ENCODE measurements around the gene FOXP1.

Gene FOXP1

GRCh38 chr3:70994644-70995043, 588.9 kb downstream of the FOXP1 start:
- TF ChIP-seq, protein P1, sequence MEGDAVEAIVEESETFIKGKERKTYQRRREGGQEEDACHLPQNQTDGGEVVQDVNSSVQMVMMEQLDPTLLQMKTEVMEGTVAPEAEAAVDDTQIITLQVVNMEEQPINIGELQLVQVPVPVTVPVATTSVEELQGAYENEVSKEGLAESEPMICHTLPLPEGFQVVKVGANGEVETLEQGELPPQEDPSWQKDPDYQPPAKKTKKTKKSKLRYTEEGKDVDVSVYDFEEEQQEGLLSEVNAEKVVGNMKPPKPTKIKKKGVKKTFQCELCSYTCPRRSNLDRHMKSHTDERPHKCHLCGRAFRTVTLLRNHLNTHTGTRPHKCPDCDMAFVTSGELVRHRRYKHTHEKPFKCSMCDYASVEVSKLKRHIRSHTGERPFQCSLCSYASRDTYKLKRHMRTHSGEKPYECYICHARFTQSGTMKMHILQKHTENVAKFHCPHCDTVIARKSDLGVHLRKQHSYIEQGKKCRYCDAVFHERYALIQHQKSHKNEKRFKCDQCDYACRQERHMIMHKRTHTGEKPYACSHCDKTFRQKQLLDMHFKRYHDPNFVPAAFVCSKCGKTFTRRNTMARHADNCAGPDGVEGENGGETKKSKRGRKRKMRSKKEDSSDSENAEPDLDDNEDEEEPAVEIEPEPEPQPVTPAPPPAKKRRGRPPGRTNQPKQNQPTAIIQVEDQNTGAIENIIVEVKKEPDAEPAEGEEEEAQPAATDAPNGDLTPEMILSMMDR (IDR thresholded peaks at IDR 0.05; ENCODE audit: poor library complexity, severe bottlenecking), result no peak
- Histone ChIP-seq H3K9me3 (ENCODE audit: severe bottlenecking) (no peaks in the 10 kb centered on the region), H3K36me3 (ENCODE audit: low read depth) (peaks cover 26% of the 10 kb centered on the region), H3K27me3 (ENCODE audit: insufficient read depth, poor library complexity, severe bottlenecking) (no peaks in the 10 kb centered on the region), H3K27ac (ENCODE audit: poor library complexity, severe bottlenecking) (no peak overlapping the region), H3K4me1 (ENCODE audit: insufficient read depth, poor library complexity, severe bottlenecking) (peaks cover 18% of the 10 kb centered on the region), H3K4me3 (ENCODE audit: severe bottlenecking) (no peak overlapping the region)
- no peak for ATAC-seq (ENCODE audit: low read depth)
- DNase-seq (ENCODE audit: low spot score), result no peak

GRCh38 chr3:70992562-70993204, 590.8 kb downstream of the FOXP1 start:
- TF ChIP-seq, protein P1 (IDR thresholded peaks at IDR 0.05; ENCODE audit: poor library complexity, severe bottlenecking), result no peak
- no peak for ATAC-seq (ENCODE audit: low read depth)
- Histone ChIP-seq H3K27me3 (ENCODE audit: insufficient read depth, poor library complexity, severe bottlenecking) (no peaks in the 10 kb centered on the region), H3K4me1 (ENCODE audit: insufficient read depth, poor library complexity, severe bottlenecking) (peaks cover 20% of the 10 kb centered on the region), H3K4me3 (ENCODE audit: severe bottlenecking) (no peak overlapping the region), H3K36me3 (ENCODE audit: low read depth) (peaks cover 24% of the 10 kb centered on the region), H3K27ac (ENCODE audit: poor library complexity, severe bottlenecking) (no peak overlapping the region), H3K9me3 (ENCODE audit: severe bottlenecking) (no peaks in the 10 kb centered on the region)
- DNase-seq (ENCODE audit: low spot score), result no peak

DNA sequence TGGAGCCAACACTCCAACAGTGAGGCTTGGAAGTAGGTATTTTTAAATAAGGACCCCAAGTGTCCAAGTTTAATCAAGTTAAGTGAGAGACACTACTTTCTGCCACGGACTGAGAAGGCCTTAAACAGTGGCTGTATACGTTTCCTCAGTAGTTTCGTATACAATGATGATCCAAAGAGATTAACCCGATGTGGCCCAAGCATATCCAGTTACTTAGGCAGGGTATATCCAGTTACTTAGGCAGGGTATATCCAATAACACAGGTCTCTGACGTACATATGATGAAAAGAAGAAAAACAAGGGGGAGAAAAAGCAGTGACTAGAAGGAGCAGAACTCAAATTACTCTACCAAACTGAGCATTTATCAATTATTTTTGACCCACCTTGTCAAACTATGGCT, 591.4 kb downstream of the FOXP1 start:
- Histone ChIP-seq H3K27ac (ENCODE audit: poor library complexity, severe bottlenecking) (no peak overlapping the region), H3K36me3 (ENCODE audit: low read depth) (peaks cover 25% of the 10 kb centered on the region), H3K4me3 (ENCODE audit: severe bottlenecking) (no peak overlapping the region), H3K9me3 (ENCODE audit: severe bottlenecking) (no peaks in the 10 kb centered on the region), H3K27me3 (ENCODE audit: insufficient read depth, poor library complexity, severe bottlenecking) (no peaks in the 10 kb centered on the region), H3K4me1 (ENCODE audit: insufficient read depth, poor library complexity, severe bottlenecking) (peaks cover 20% of the 10 kb centered on the region)
- DNase-seq (ENCODE audit: low spot score) (no peak), ATAC-seq (ENCODE audit: low read depth) (no peak)
- TF ChIP-seq, protein P1 (IDR thresholded peaks at IDR 0.05; ENCODE audit: poor library complexity, severe bottlenecking), result no peak

DNA sequence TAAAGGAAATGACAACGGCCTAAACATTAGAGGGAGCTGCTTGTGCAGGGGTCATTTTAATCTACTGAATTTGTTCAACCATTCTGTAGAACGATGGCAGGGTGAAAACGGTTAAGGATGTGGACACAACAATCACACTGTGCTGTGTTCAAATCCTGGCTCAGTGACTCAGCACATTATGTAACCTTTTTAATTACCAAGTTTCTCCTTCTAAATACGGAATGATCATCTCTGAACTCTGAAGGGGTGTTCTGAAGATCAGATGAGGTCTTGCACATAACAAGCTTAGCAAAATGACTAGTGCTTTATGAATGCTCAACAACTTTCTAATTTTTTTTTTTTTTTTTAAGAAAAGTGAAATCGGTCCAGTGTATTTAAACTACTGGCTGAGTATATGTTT, 592.8 kb downstream of the FOXP1 start:
- no peak for ATAC-seq (ENCODE audit: low read depth)
- H3K9me3 ChIP-seq (ENCODE audit: severe bottlenecking), result no peaks in the 10 kb centered on the region
- no peaks in the 10 kb centered on the region for H3K27me3 ChIP-seq (ENCODE audit: insufficient read depth, poor library complexity, severe bottlenecking)
- TF ChIP-seq, protein P1 (IDR thresholded peaks at IDR 0.05; ENCODE audit: poor library complexity, severe bottlenecking), result no peak
- DNase-seq (ENCODE audit: low spot score), result no peak
- H3K27ac ChIP-seq (ENCODE audit: poor library complexity, severe bottlenecking), result no peak overlapping the region
- peaks cover 29% of the 10 kb centered on the region for H3K36me3 ChIP-seq (ENCODE audit: low read depth)
- no peak overlapping the region for H3K4me3 ChIP-seq (ENCODE audit: severe bottlenecking)
- H3K4me1 ChIP-seq (ENCODE audit: insufficient read depth, poor library complexity, severe bottlenecking), result peaks cover 20% of the 10 kb centered on the region

- Histone ChIP-seq H3K4me3 (ENCODE audit: severe bottlenecking) (no peak overlapping the region), H3K27ac (ENCODE audit: poor library complexity, severe bottlenecking) (no peak overlapping the region), H3K36me3 (ENCODE audit: low read depth) (peaks cover 33% of the 10 kb centered on the region)
Observed at GRCh38 chr3:70990185-70990584, 593.3 kb downstream of the FOXP1 start.

More at GRCh38 chr3:70990185-70990584, 593.3 kb downstream of the FOXP1 start:
- H3K9me3 ChIP-seq (ENCODE audit: severe bottlenecking), result no peaks in the 10 kb centered on the region
- TF ChIP-seq, protein P1 (IDR thresholded peaks at IDR 0.05; ENCODE audit: poor library complexity, severe bottlenecking), result no peak
- H3K27me3 ChIP-seq (ENCODE audit: insufficient read depth, poor library complexity, severe bottlenecking), result no peaks in the 10 kb centered on the region
- DNase-seq (ENCODE audit: low spot score), result no peak
- peaks cover 20% of the 10 kb centered on the region for H3K4me1 ChIP-seq (ENCODE audit: insufficient read depth, poor library complexity, severe bottlenecking)
- no peak for ATAC-seq (ENCODE audit: low read depth)
